ENCODE results near the gene UBE2R2. TPM values are rescaled to one million over a fixed set of nuclear protein-coding genes. Genes with fewer than 3 reads are reported as not detected.
"Not testable (repeated sequence)": the region's sequence is repeated elsewhere in the genome, so short reads cannot be mapped to it uniquely, and the experiment has no call there.

Gene UBE2R2
- total RNA-seq, 6 donors from 2014 or later = 24.6 to 33.6 (median 28.8) TPM

DNA sequence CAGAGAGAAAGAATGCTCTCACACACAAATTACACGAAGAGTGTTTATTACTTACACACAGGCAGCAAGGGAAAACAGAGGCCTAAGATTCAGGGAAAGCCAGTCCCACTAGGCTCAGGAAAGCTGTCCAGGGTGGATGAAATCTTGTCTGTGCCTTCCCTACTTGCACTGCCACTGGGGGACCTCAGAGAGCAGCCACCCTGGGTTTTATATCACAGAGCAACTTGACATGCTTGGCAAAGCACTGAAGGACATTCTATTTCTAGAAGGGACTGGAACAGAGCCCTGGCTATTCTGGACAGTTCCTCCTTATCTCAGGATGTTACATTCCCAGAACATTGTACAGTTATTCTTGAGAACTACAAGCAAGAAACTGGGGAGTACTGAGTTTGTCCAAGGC is 29.1 kb upstream of the UBE2R2 start:
- no peak for TF ChIP-seq EP300 (IDR thresholded peaks at IDR 0.05)
- no peak for TF ChIP-seq POLR2AphosphoS5 (IDR thresholded peaks at IDR 0.05)
- no peak for TF ChIP-seq POLR2A (IDR thresholded peaks at IDR 0.05)
- TF ChIP-seq, protein P1, sequence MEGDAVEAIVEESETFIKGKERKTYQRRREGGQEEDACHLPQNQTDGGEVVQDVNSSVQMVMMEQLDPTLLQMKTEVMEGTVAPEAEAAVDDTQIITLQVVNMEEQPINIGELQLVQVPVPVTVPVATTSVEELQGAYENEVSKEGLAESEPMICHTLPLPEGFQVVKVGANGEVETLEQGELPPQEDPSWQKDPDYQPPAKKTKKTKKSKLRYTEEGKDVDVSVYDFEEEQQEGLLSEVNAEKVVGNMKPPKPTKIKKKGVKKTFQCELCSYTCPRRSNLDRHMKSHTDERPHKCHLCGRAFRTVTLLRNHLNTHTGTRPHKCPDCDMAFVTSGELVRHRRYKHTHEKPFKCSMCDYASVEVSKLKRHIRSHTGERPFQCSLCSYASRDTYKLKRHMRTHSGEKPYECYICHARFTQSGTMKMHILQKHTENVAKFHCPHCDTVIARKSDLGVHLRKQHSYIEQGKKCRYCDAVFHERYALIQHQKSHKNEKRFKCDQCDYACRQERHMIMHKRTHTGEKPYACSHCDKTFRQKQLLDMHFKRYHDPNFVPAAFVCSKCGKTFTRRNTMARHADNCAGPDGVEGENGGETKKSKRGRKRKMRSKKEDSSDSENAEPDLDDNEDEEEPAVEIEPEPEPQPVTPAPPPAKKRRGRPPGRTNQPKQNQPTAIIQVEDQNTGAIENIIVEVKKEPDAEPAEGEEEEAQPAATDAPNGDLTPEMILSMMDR (IDR thresholded peaks at IDR 0.05) = peak in 1 of 6 experiments; percentile 11
- Histone ChIP-seq H3K36me3 (no peaks in the 10 kb centered on the region), H3K9me3 (no peaks in the 10 kb centered on the region), H3K27me3 (no peaks in the 10 kb centered on the region), H3K27ac (no peak overlapping the region), H3K4me3 (no peak overlapping the region), H3K4me1 (peaks cover 0 to 3% (median under 1%) of the 10 kb centered on the region in 4 donors)
- no peak for DNase-seq
- WGBS, 2 donors = 0 to 85% methylated on average over 1 of the region's 1 CpG
- peak in 1 of 2 donors; percentile 53 for ATAC-seq (ENCODE audit: low FRiP score in 2 of 2)

DNA sequence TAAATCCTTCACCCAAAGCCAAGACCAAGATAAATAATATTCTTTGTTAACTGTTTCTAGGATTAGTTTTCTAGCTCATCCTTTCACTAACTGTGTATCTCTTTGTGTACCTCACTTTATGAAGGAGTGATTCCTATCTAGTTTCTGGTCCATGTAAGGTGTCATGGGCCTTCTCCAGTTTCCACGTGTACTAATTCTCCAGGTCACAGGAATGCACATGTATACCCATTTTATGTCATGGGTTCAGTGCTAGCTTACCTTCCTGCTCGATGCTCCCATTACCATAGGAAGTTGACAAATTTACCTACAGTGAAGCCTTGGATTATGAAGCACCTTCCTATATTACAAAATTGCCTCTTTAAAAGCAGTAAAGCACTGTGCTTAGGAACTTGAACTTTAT is 27.5 kb upstream of the UBE2R2 start:
- not testable (repeated sequence) for ATAC-seq (ENCODE audit: low FRiP score in 2 of 2)

GRCh38 chr9:33791117-33791516 is 25.8 kb upstream of the UBE2R2 start:
- H3K9me3 ChIP-seq = no peaks in the 10 kb centered on the region
- ATAC-seq (ENCODE audit: low FRiP score in 2 of 2) (no peak), DNase-seq (no peak)
- no peak overlapping the region for H3K27ac ChIP-seq
- no peaks in the 10 kb centered on the region for H3K4me1 ChIP-seq
- no peaks in the 10 kb centered on the region for H3K36me3 ChIP-seq
- no peak overlapping the region for H3K4me3 ChIP-seq
- H3K27me3 ChIP-seq = no peaks in the 10 kb centered on the region
- TF ChIP-seq POLR2AphosphoS5 (IDR thresholded peaks at IDR 0.05) (no peak), POLR2A (IDR thresholded peaks at IDR 0.05) (no peak), EP300 (IDR thresholded peaks at IDR 0.05) (no peak)
- TF ChIP-seq, protein P1 (IDR thresholded peaks at IDR 0.05) = no peak
- 20 to 35% methylated on average over 2 of the region's 2 CpGs for WGBS, 2 donors

More for the DNA sequence above, 27.5 kb upstream of the UBE2R2 start:
- not testable (repeated sequence) for DNase-seq, H3K27me3 ChIP-seq, H3K9me3 ChIP-seq, H3K4me1 ChIP-seq, H3K4me3 ChIP-seq, H3K36me3 ChIP-seq, H3K27ac ChIP-seq
- 89 to 96% methylated on average over 2 of the region's 2 CpGs for WGBS, 2 donors

- not testable (repeated sequence) for H3K9me3 ChIP-seq; H3K27ac ChIP-seq; DNase-seq; H3K36me3 ChIP-seq; ATAC-seq (ENCODE audit: low FRiP score in 2 of 2); H3K4me3 ChIP-seq; H3K4me1 ChIP-seq; H3K27me3 ChIP-seq
- 79 to 94% methylated on average over 1 of the region's 1 CpG for WGBS, 2 donors
These were observed 23.5 kb upstream of the UBE2R2 start for GRCh38 chr9:33793496-33793895.

DNA sequence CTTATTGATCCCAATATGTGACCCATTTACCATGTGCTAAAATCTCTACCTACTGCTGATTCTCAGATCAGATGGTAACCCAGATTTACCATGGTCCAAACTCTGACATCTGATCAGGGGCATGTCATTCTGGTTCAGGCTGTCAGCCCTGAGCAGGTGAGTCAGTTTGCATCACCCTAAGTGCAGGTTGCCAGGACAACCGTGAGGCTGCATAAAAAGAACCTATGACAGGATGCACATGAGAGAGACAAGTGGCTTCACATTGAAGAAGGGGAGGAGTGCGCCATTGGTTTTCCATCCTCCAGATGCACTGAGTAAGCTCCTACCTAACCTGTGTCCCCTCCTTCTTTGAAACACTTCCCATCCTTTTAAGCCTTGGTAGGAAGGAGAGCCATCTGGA is 22.4 kb upstream of the UBE2R2 start:
- H3K4me1 ChIP-seq = no peaks in the 10 kb centered on the region
- 91 to 100% methylated on average over 2 of the region's 2 CpGs for WGBS, 2 donors
- DNase-seq (no peak), ATAC-seq (ENCODE audit: low FRiP score in 2 of 2) (no peak)
- H3K9me3 ChIP-seq = no peaks in the 10 kb centered on the region
- TF ChIP-seq POLR2A (IDR thresholded peaks at IDR 0.05) (no peak), EP300 (IDR thresholded peaks at IDR 0.05) (no peak), POLR2AphosphoS5 (IDR thresholded peaks at IDR 0.05) (no peak)
- TF ChIP-seq, protein P1 (IDR thresholded peaks at IDR 0.05) = no peak
- H3K36me3 ChIP-seq = no peaks in the 10 kb centered on the region
- H3K27ac ChIP-seq = no peak overlapping the region
- H3K4me3 ChIP-seq = no peak overlapping the region
- H3K27me3 ChIP-seq = no peaks in the 10 kb centered on the region

GRCh38 chr9:33795281-33795680 is 21.7 kb upstream of the UBE2R2 start, which contains the start of gene PRSS3:
Gene PRSS3, plus strand, starts transcription at chr9:33795561. Its CDS starts 13 bp downstream, at chr9:33795574.
- no peak for ATAC-seq (ENCODE audit: low FRiP score in 2 of 2)

More at GRCh38 chr9:33795281-33795680, 21.7 kb upstream of the UBE2R2 start, which contains the start of gene PRSS3:
- TF ChIP-seq, protein P1 (IDR thresholded peaks at IDR 0.05) = no peak
- TF ChIP-seq POLR2AphosphoS5 (IDR thresholded peaks at IDR 0.05) = no peak
- TF ChIP-seq EP300 (IDR thresholded peaks at IDR 0.05) = no peak
- TF ChIP-seq POLR2A (IDR thresholded peaks at IDR 0.05) = no peak
- peak in 1 of 2 donors; percentile 71 for DNase-seq
- no peaks in the 10 kb centered on the region for H3K36me3 ChIP-seq
- H3K9me3 ChIP-seq = no peaks in the 10 kb centered on the region
- H3K27ac ChIP-seq = no peak within 1 kb of the TSS
- no peaks in the 10 kb centered on the region for H3K27me3 ChIP-seq
- H3K4me1 ChIP-seq = no peaks in the 10 kb centered on the region
- WGBS, 2 donors = 61 to 68% methylated on average over 4 of the region's 4 CpGs
- H3K4me3 ChIP-seq = no peak within 1 kb of the TSS

Measured in upper lobe of left lung (tissue), 6 donors.